Retina (tissue), 1 donor: Measurements from ENCODE around the gene TMEM98.
"Not testable (repeated sequence)": the region's sequence is repeated elsewhere in the genome, so short reads cannot be mapped to it uniquely, and the experiment has no call there.

Experiments
- DNase-seq: peaks from one replicate; pipeline ENCODE4 v3.0.0-alpha.2; 2016

Gene TMEM98

DNA sequence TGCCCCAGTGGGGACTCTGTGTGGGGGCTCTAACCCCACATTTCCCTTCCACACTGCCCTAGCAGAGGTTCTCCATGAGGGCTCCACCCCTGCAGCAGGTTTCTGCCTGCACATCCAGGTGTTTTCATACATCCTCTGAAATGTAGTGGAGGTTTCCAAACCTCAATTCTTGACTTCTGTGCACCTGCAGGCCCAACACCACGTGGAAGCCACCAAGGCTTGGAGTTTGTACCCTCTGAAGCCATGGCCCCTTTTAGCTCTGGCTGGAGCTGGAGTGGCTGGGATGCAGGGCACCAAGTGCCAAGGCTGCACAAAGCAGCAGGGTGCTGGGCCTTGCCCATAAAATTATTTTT lies 59.5 kb downstream of the TMEM98 start:
- DNase-seq = not testable (repeated sequence)

DNA sequence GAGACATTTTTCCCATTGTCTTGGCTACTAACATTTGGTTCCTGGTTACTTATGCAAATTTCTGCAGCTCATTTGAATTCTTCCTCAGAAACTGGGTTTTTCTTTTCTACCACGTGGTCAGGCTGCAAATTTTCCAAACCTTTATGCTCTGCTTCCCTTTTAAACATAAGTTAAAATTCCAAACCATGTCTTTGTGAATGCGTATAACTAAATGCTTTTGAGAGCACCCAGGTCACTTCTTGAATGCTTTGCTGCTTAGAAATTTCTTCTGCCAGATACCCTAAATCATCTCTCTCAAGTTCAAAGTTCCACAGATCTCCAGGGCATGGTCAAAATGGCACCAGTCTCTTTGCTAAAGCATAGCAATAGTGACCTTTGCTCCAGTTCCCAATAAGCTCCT lies 59.9 kb downstream of the TMEM98 start:
- DNase-seq = not testable (repeated sequence)

DNA sequence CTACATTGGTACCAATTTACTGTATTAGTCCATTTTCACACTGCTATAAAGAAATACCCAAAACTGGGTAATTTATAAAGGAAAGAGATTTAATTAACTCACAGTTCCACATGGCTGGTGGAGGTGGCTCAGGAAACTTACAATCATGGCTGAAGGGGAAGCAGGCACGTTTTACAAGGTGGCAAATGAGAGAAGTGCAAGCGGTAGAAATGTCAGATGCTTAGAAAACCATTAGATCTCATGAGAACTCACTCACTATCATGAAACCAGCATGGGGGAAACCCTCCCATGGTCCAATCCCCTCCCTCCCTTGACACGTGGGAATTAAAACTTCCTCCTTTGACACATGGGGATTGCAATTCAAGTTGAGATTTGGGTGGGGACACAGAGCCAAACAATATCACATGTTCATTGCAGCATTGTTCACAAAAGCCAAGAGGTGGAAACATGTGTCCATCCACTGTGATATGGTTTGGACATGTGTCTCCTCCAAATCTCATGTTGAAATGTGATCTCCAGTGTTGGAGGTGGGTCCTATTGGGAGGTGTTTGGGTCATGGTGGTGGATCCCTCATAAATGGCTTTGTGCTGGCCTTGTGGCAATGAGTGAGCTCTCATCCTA lies 60.6 kb downstream of the TMEM98 start:
- DNase-seq = no peak

DNA sequence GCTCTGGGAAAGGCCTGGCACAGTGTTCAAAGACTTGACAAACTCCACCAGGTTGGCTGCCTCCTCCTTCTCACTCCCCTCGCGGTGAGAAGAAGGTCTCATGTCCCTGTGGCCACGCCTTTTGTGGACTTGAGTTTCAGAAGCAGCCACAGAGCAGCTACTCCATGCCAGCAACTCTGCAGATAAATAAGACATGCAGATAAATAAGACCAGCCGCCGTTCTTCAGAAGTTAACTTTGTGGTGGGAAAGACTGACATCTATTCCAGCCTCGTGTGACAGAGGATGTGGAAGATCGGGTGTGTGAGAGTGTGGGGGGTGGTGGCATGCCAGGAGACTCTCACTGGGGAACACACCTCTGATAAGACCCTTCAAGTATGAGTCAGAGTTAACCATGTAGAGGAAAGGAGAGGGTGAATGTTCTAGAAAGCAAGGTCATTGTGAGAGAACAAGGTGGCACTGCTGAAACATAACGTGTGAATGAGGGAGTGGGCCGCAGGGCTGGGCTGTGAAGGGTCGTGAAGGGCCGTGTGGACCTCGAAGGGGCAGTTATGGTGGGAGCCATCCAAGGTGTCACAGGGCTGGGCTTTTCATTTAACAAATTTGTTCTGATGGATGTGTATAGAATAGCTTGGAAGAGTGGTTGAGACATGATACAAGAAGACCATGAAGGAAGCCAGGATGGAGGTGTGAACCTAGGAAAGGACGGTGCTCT lies 64.5 kb downstream of the TMEM98 start:
- DNase-seq = no peak

GRCh38 chr17:32993977-32994376 lies 66.0 kb downstream of the TMEM98 start:
- DNase-seq = no peak
